Nephron progenitor cell (in vitro differentiated cells): ENCODE results near the gene KRT13.

ENCODE experiments used
- DNase-seq: peaks from one replicate; pipeline ENCODE4 v3.0.0; 2021
- H3K27ac Mint-ChIP-seq: 2 replicates; pipeline ENCODE4 v1.8.0; 2021; ENCODE audit warnings: mild to moderate bottlenecking, moderate library complexity, mixed read lengths
- H3K27me3 Mint-ChIP-seq: 2 replicates; pipeline ENCODE4 v1.8.0; 2021; ENCODE audit warnings: mild to moderate bottlenecking, low read depth, mixed read lengths; ENCODE audit not compliant: poor library complexity
- H3K36me3 Mint-ChIP-seq: 2 replicates; pipeline ENCODE4 v1.8.0; 2021; ENCODE audit warnings: low read depth, mixed read lengths
- H3K4me1 Mint-ChIP-seq: 2 replicates; pipeline ENCODE4 v1.8.0; 2021; ENCODE audit warnings: mixed read lengths
- H3K4me3 Mint-ChIP-seq: 2 replicates; pipeline ENCODE4 v1.8.0; 2021; ENCODE audit warnings: mild to moderate bottlenecking, moderate library complexity, mixed read lengths
- H3K9me3 Mint-ChIP-seq: 2 replicates; pipeline ENCODE4 v1.8.0; 2021; ENCODE audit warnings: mild to moderate bottlenecking, moderate library complexity, mixed read lengths
- TF ChIP-seq, protein P1 (sequence below): fragments of 200-600 bp; sonication (generic); IDR thresholded peaks from 2 replicates; pipeline ENCODE4 v1.5.0; 2021; ENCODE audit warnings: antibody characterized with exemption

KRT13 gene

GRCh38 chr17:41500131-41500911, 5.1 kb downstream of the KRT13 start:
- no peaks in the 10 kb centered on the region for H3K36me3 Mint-ChIP-seq
- peaks cover 2% of the 10 kb centered on the region for H3K27me3 Mint-ChIP-seq
- DNase-seq: no peak
- H3K4me1 Mint-ChIP-seq: peaks cover 38% of the 10 kb centered on the region
- H3K27ac Mint-ChIP-seq: peak overlapping the region; percentile 40
- no peaks in the 10 kb centered on the region for H3K9me3 Mint-ChIP-seq
- TF ChIP-seq, protein P1, sequence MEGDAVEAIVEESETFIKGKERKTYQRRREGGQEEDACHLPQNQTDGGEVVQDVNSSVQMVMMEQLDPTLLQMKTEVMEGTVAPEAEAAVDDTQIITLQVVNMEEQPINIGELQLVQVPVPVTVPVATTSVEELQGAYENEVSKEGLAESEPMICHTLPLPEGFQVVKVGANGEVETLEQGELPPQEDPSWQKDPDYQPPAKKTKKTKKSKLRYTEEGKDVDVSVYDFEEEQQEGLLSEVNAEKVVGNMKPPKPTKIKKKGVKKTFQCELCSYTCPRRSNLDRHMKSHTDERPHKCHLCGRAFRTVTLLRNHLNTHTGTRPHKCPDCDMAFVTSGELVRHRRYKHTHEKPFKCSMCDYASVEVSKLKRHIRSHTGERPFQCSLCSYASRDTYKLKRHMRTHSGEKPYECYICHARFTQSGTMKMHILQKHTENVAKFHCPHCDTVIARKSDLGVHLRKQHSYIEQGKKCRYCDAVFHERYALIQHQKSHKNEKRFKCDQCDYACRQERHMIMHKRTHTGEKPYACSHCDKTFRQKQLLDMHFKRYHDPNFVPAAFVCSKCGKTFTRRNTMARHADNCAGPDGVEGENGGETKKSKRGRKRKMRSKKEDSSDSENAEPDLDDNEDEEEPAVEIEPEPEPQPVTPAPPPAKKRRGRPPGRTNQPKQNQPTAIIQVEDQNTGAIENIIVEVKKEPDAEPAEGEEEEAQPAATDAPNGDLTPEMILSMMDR: no peak
- no peak overlapping the region for H3K4me3 Mint-ChIP-seq

DNA sequence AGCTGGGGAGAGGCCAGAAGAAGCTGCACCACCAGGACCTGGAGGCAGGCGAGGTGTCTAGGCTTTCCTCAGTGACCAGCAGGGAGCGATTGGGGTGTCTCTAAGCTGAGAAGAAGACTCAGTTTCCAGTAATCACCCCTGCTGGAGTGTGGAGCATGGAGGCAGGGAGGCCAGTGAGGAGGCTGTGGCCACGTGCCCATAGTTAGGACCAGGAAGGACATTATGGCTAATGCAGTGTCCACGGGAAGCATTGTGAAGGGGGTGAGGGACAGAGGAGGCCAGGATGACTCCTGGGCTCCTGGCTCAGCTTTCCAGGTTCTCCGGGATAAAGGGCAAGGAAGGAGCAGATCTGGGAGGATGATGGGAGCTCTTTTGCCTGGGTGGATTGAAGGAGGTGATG, 5.7 kb downstream of the KRT13 start:
- Mint-ChIP-seq H3K4me3 (no peak overlapping the region), H3K27ac (no peak overlapping the region), H3K36me3 (no peaks in the 10 kb centered on the region), H3K4me1 (peaks cover 45% of the 10 kb centered on the region), H3K27me3 (peaks cover 2% of the 10 kb centered on the region), H3K9me3 (no peaks in the 10 kb centered on the region)
- no peak for DNase-seq
- TF ChIP-seq, protein P1: no peak

- Mint-ChIP-seq H3K9me3 (no peaks in the 10 kb centered on the region), H3K4me1 (peaks cover 49% of the 10 kb centered on the region), H3K27ac (no peak overlapping the region), H3K36me3 (no peaks in the 10 kb centered on the region), H3K27me3 (peaks cover 2% of the 10 kb centered on the region), H3K4me3 (no peak overlapping the region)
- TF ChIP-seq, protein P1: no peak
- DNase-seq: no peak
These were observed 7.1 kb downstream of the KRT13 start for GRCh38 chr17:41498276-41498675.

DNA sequence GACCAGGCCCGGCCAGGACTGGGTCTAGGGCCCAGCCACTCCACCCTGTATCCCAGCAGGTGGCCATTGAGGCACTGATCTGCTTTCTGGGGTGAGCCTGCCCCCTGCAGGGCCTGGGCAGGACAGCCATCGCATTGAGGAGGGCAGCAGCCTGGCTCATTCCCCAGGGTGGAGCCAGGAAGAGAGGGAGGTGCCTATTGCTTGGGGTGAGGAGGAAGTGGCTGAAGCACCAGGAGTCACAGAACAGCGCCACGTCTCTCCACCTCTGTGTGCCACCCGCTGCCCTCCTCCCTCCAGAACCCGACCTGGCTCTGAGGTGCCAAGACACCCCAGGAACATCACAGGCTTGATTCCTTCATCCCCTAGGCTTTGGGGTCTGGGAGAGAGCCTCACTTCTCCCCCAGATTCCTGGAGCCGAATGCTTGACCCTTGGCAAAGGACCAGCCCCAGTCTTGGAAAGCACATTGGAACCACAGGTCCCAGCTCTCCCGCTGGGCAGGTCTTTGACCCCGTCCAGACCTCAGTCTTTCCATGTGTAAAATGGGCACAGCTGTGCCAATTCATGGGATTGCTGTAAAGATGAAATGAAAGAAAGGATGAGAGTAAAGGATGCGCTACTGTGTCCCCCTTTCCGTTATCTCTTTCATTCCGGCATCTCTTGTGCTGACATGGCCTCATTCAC, 8.5 kb downstream of the KRT13 start:
- Mint-ChIP-seq H3K9me3 (no peaks in the 10 kb centered on the region), H3K4me3 (no peak overlapping the region), H3K36me3 (no peaks in the 10 kb centered on the region), H3K27ac (no peak overlapping the region), H3K4me1 (peaks cover 50% of the 10 kb centered on the region), H3K27me3 (peaks cover 2% of the 10 kb centered on the region)
- DNase-seq: peak; percentile 63
- TF ChIP-seq, protein P1: peak; percentile 61

DNA sequence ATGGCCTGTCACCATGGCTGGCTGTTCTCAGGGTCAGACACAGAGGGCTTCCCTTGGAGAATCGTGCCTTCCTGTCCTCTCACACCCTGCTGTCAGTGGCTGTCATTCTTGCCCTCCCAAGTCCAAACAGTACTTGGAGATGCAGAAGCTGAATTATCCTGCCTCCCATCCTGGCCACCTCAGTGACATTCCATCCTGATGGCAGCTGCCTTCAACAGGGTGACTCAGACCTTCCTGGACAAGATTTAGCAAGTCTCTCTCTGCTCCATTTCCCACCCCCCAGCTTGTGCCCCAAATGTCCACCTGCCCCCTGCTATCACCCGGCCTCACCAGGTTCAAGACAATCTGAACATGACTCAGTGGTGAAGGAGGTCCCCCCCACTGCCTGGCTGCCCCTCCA, 10.9 kb downstream of the KRT13 start:
- H3K4me3 Mint-ChIP-seq: no peak overlapping the region
- peak overlapping the region; percentile 79 for H3K27ac Mint-ChIP-seq
- TF ChIP-seq, protein P1: no peak
- no peak for DNase-seq
- H3K36me3 Mint-ChIP-seq: no peaks in the 10 kb centered on the region
- H3K9me3 Mint-ChIP-seq: no peaks in the 10 kb centered on the region
- H3K27me3 Mint-ChIP-seq: peaks cover 5% of the 10 kb centered on the region
- H3K4me1 Mint-ChIP-seq: peaks cover 38% of the 10 kb centered on the region
